HG03571 (cell line): ENCODE measurements around the gene HBA1.
"Not testable (repeated sequence)": the region's sequence is repeated elsewhere in the genome, so short reads cannot be mapped to it uniquely, and the experiment has no call there.

ENCODE experiments used
- ATAC-seq: cut with Tn5 transposase; IDR thresholded peaks from one replicate; pipeline ENCODE4 v1.9.1; 2021; ENCODE audit not compliant: unreplicated experiment

Gene HBA1

GRCh38 chr16:194516-194915 lies 18.0 kb downstream of the HBA1 start:
- no peak for ATAC-seq

GRCh38 chr16:200388-200787 lies 23.9 kb downstream of the HBA1 start:
- no peak for ATAC-seq

GRCh38 chr16:203246-203645 lies 26.8 kb downstream of the HBA1 start:
- no peak for ATAC-seq

- not testable (repeated sequence) for ATAC-seq
Measured at GRCh38 chr16:204046-204445, 27.6 kb downstream of the HBA1 start.

GRCh38 chr16:209359-209758 lies 32.9 kb downstream of the HBA1 start:
- not testable (repeated sequence) for ATAC-seq

GRCh38 chr16:211631-212180 lies 35.2 kb downstream of the HBA1 start:
- ATAC-seq, result not testable (repeated sequence)

- no peak for ATAC-seq
Measured at GRCh38 chr16:212999-213398, 36.5 kb downstream of the HBA1 start.

GRCh38 chr16:220021-220420 lies 43.5 kb downstream of the HBA1 start:
- no peak for ATAC-seq
